ENCODE measurements around the gene CUL5.

DNA sequence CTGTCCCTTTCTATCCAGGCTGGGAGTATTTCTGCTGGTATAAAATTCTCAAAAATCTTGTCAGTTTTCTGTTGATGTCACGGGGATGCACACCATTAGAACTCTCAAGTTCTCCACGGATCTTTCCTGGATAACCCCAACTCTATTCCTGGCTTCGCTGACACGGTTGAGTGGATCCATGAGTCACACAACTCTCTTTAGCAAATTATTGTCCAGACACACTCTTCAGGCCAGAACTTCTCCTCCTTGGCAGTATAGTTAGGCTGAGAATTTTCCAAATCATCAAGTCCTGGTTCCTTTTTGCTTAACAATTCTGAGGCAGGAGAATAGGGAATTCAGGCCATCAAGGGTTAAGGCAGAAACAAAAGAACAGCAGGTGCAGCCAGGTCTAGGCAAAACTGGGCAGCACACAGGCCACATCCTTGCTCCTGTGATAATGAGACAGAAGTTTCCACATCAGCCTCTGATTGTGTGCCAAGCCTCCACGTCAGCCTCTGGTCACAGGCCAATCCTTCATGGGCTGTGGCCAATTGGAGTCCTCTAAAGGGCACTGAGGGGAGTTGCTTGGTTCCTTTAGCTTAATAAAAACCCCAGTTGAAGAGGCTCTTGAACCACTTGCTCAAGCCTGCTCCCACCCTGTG is 106.9 kb downstream of the CUL5 start:
- TF ChIP-seq, protein P1, sequence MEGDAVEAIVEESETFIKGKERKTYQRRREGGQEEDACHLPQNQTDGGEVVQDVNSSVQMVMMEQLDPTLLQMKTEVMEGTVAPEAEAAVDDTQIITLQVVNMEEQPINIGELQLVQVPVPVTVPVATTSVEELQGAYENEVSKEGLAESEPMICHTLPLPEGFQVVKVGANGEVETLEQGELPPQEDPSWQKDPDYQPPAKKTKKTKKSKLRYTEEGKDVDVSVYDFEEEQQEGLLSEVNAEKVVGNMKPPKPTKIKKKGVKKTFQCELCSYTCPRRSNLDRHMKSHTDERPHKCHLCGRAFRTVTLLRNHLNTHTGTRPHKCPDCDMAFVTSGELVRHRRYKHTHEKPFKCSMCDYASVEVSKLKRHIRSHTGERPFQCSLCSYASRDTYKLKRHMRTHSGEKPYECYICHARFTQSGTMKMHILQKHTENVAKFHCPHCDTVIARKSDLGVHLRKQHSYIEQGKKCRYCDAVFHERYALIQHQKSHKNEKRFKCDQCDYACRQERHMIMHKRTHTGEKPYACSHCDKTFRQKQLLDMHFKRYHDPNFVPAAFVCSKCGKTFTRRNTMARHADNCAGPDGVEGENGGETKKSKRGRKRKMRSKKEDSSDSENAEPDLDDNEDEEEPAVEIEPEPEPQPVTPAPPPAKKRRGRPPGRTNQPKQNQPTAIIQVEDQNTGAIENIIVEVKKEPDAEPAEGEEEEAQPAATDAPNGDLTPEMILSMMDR (conservative IDR thresholded peaks at IDR 0.05; ENCODE audit: low read depth, low read length): no peak
- no peak for TF ChIP-seq EZH2 (IDR thresholded peaks at IDR 0.05; ENCODE audit: borderline replicate concordance, low read depth, low read length, poor library complexity, severe bottlenecking)
